Measurements from ENCODE around the gene PODNL1.

Gene PODNL1

DNA sequence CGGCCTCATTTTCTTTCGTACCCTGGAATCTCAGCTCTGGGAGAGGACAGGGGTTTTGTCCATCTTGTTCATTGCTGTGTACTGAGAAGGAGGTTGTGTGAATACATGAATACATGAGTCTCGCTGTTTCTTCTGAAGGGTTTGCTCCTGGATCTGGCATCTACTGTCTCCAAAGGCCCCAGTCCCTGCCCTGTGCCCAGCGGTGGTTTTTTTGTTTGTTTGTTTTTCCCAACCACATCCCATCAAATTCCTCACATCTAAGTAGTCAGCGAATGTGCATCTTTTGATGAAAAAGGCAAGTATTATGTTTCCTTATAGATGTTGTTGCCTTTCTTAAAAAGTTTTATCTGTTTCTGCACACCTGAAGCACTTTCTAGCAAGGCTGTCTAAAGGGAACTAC lies 26.6 kb upstream of the PODNL1 start:
- TF ChIP-seq, protein P1, sequence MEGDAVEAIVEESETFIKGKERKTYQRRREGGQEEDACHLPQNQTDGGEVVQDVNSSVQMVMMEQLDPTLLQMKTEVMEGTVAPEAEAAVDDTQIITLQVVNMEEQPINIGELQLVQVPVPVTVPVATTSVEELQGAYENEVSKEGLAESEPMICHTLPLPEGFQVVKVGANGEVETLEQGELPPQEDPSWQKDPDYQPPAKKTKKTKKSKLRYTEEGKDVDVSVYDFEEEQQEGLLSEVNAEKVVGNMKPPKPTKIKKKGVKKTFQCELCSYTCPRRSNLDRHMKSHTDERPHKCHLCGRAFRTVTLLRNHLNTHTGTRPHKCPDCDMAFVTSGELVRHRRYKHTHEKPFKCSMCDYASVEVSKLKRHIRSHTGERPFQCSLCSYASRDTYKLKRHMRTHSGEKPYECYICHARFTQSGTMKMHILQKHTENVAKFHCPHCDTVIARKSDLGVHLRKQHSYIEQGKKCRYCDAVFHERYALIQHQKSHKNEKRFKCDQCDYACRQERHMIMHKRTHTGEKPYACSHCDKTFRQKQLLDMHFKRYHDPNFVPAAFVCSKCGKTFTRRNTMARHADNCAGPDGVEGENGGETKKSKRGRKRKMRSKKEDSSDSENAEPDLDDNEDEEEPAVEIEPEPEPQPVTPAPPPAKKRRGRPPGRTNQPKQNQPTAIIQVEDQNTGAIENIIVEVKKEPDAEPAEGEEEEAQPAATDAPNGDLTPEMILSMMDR (IDR thresholded peaks at IDR 0.05; ENCODE audit: low read depth, low read length, missing control alignments), result no peak
- no peak for DNase-seq
- Histone ChIP-seq H3K36me3 (replicated peaks) (peaks cover 49% of the 10 kb centered on the region), H3K4me3 (ENCODE audit: low read depth, low read length) (no peak overlapping the region), H3K27me3 (replicated peaks) (no peaks in the 10 kb centered on the region), H3K27ac (no peak overlapping the region)
- in situ Hi-C loops (cut with HindIII; ENCODE audit: low pct_ligation_motif_present, low sequenced_read_pairs), result no loop called here

DNA sequence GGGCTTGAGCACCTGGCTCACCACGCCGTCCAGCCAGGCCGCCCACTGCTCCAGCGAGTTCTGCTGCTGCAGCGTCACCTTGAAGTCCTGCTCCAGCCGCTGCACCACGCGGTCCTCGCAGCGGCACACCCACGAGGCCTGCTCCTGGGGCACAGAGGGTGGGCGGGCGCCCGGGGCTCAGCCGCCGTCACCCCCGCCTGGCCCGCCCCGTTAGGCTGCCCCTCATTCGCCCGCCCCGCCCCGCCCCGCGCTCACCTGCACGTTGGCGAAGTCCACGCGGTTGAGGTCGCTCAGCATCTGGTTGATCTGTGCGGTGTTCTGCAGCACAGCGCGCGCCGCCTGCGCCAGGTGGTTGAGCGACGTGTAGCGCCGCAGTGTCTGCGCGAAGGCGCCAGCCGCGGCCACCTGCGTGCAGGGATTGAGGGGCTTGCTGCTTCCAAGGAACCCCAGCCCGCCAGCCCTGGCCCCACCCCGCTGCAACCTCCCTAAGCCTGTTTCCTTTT lies 25.4 kb upstream of the PODNL1 start:
- no peak for DNase-seq

DNA sequence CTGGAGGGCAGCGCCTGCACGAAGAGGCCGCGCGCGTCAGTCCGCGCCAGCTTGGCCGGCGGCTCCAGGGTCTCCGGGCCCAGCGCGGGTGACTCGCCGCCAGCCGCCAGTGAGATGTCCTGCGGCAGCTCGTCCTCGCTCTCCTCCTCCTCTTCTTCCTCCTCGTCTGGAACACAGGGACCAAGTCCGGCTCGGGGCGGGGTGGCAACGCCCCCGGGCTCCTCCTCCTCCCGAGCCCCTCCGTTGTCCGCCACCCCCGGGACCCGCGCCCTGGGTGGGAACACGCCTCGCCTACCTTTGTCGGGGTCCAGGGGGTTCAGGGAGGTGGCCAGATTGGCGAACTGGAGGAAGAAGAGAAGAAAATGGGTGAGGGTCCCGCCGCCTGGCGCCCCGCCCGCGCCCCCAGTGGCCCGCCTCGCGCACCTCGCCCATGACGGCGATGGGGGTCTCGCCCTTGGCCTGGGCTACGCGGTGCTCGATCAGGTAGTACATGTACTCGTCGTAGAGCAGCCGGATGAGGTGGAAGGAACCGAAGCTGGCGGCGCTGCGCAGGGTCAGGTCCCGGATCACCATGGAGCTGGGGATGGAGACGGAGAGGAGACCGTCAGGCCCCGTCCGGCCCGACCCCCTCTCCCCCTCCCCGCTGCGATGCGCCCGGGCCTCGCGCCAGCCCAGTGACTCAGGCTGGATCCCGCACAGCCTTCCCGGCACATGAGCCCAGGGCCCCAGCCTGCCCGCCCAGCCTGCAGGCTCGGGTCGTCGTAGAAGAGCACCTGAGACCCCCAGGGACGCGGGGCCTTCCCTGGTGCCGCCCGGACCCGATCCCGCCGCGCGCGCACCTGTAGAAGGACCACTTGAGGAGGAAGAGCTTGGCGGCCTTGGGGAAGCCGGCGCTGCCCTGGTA lies 24.7 kb upstream of the PODNL1 start:
- H3K4me3 ChIP-seq (ENCODE audit: low read depth, low read length), result no peak overlapping the region
- H3K27ac ChIP-seq, result no peak overlapping the region
- TF ChIP-seq, protein P1 (IDR thresholded peaks at IDR 0.05; ENCODE audit: low read depth, low read length, missing control alignments), result no peak
- peaks cover 43% of the 10 kb centered on the region for H3K36me3 ChIP-seq (replicated peaks)
- in situ Hi-C loops (cut with HindIII; ENCODE audit: low pct_ligation_motif_present, low sequenced_read_pairs), result no loop called here
- H3K27me3 ChIP-seq (replicated peaks), result no peaks in the 10 kb centered on the region
- no peak for DNase-seq

More for the DNA sequence above, 25.4 kb upstream of the PODNL1 start:
- in situ Hi-C loops (cut with HindIII; ENCODE audit: low pct_ligation_motif_present, low sequenced_read_pairs), result no loop called here
- no peaks in the 10 kb centered on the region for H3K27me3 ChIP-seq (replicated peaks)
- no peak overlapping the region for H3K27ac ChIP-seq
- TF ChIP-seq, protein P1 (IDR thresholded peaks at IDR 0.05; ENCODE audit: low read depth, low read length, missing control alignments), result no peak
- H3K36me3 ChIP-seq (replicated peaks), result peaks cover 48% of the 10 kb centered on the region
- no peak overlapping the region for H3K4me3 ChIP-seq (ENCODE audit: low read depth, low read length)

- no peak for DNase-seq
- TF ChIP-seq, protein P1 (IDR thresholded peaks at IDR 0.05; ENCODE audit: low read depth, low read length, missing control alignments), result no peak
- Histone ChIP-seq H3K27me3 (replicated peaks) (no peaks in the 10 kb centered on the region), H3K4me3 (ENCODE audit: low read depth, low read length) (no peak overlapping the region), H3K27ac (no peak overlapping the region), H3K36me3 (replicated peaks) (peaks cover 43% of the 10 kb centered on the region)
- in situ Hi-C loops (cut with HindIII; ENCODE audit: low pct_ligation_motif_present, low sequenced_read_pairs), result no loop called here
These were observed 23.8 kb upstream of the PODNL1 start for GRCh38 chr19:13961826-13962698.

- DNase-seq, result no peak
- Histone ChIP-seq H3K27me3 (replicated peaks) (no peaks in the 10 kb centered on the region), H3K27ac (no peak overlapping the region), H3K4me3 (ENCODE audit: low read depth, low read length) (no peak overlapping the region), H3K36me3 (replicated peaks) (peaks cover 45% of the 10 kb centered on the region)
- TF ChIP-seq, protein P1 (IDR thresholded peaks at IDR 0.05; ENCODE audit: low read depth, low read length, missing control alignments), result peak; percentile 37
- in situ Hi-C loops (cut with HindIII; ENCODE audit: low pct_ligation_motif_present, low sequenced_read_pairs), result no loop called here
These were observed 22.9 kb upstream of the PODNL1 start for GRCh38 chr19:13960863-13961784.
